ENCODE measurements around the gene PTBP1.
A peak's percentile ranks its signal among the peaks of the same experiment; 100 is the strongest.
"Not testable (repeated sequence)": the region's sequence is repeated elsewhere in the genome, so short reads cannot be mapped to it uniquely, and the experiment has no call there.

Gene PTBP1

GRCh38 chr19:834216-834615 is 37.0 kb downstream of the PTBP1 start:
- no peak for FAIRE-seq

GRCh38 chr19:835210-835810 is 38.1 kb downstream of the PTBP1 start:
- FAIRE-seq = no peak

GRCh38 chr19:840519-841206 is 43.4 kb downstream of the PTBP1 start, which contains the start of gene PRTN3:
Gene PRTN3, plus strand, starts transcription at chr19:840999. Its CDS starts 10 bp downstream, at chr19:841009.
- no peak for FAIRE-seq

GRCh38 chr19:842802-843179 is 45.5 kb downstream of the PTBP1 start:
- not testable (repeated sequence) for FAIRE-seq

- FAIRE-seq = no peak
Measured at GRCh38 chr19:843180-843835, 46.1 kb downstream of the PTBP1 start.

- FAIRE-seq = no peak
Measured at GRCh38 chr19:843836-844545, 46.7 kb downstream of the PTBP1 start.

GRCh38 chr19:844546-844971 is 47.3 kb downstream of the PTBP1 start:
- FAIRE-seq = no peak

- FAIRE-seq = no peak
Measured at GRCh38 chr19:845707-846521, 48.7 kb downstream of the PTBP1 start.

- no peak for FAIRE-seq
Measured at GRCh38 chr19:848386-848921, 51.2 kb downstream of the PTBP1 start.

GRCh38 chr19:849195-849594 is 51.9 kb downstream of the PTBP1 start:
- FAIRE-seq = not testable (repeated sequence)

GRCh38 chr19:850221-850978 is 53.1 kb downstream of the PTBP1 start:
- no peak for FAIRE-seq

- FAIRE-seq = no peak
Measured at GRCh38 chr19:850979-851335, 53.7 kb downstream of the PTBP1 start.

- FAIRE-seq = no peak
Measured at GRCh38 chr19:852136-853013, 55.1 kb downstream of the PTBP1 start, which contains the start of gene ELANE. Gene ELANE, plus strand, starts transcription at chr19:852303. Its CDS starts 26 bp downstream, at chr19:852329.

- no peak for FAIRE-seq
Measured at GRCh38 chr19:853014-853585, 55.8 kb downstream of the PTBP1 start.

- FAIRE-seq = not testable (repeated sequence)
Measured at GRCh38 chr19:853614-854220, 56.5 kb downstream of the PTBP1 start.

GRCh38 chr19:854549-854948 is 57.3 kb downstream of the PTBP1 start:
- peak; percentile 43 for FAIRE-seq

GRCh38 chr19:855142-855541 is 57.9 kb downstream of the PTBP1 start:
- FAIRE-seq = no peak

GRCh38 chr19:855566-856120 is 58.4 kb downstream of the PTBP1 start:
- FAIRE-seq = no peak

- FAIRE-seq = no peak
Measured at GRCh38 chr19:858284-858683, 61.0 kb downstream of the PTBP1 start.

Data from endometrium (tissue), 2 donors.